NCI-H2196 (cell line): Measurements from ENCODE around the gene HYOU1.
"Not testable (repeated sequence)": the region's sequence is repeated elsewhere in the genome, so short reads cannot be mapped to it uniquely, and the experiment has no call there.

Experiments
- DNase-seq: peaks from one replicate; lab custom pipeline; 2025; ENCODE audit not compliant: unreplicated experiment; lab: John Stamatoyannopoulos, UW

The HYOU1 gene

DNA sequence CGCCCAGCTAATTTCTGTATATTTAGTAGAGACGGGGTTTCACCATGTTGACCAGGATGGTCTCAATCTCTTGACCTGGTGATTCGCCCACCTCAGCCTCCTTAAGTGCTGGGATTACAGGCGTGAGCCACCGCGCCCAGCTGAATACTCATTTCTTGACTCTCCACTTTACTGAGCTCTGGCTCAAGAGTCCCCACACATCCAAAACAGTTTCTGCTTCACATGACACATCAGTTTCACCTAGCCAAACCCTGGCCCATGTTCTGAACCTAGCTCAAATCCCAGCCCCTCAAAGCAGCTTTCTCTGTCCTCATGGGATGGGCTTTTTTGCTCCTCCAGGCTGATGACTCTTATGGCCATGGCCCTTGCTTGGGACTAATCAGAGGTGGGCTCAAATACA, 9.8 kb downstream of the HYOU1 start:
- DNase-seq = no peak

GRCh38 chr11:119046489-119046888, 10.5 kb downstream of the HYOU1 start:
- DNase-seq = no peak

- DNase-seq = no peak
These were observed 12.3 kb downstream of the HYOU1 start for GRCh38 chr11:119044708-119045107.

DNA sequence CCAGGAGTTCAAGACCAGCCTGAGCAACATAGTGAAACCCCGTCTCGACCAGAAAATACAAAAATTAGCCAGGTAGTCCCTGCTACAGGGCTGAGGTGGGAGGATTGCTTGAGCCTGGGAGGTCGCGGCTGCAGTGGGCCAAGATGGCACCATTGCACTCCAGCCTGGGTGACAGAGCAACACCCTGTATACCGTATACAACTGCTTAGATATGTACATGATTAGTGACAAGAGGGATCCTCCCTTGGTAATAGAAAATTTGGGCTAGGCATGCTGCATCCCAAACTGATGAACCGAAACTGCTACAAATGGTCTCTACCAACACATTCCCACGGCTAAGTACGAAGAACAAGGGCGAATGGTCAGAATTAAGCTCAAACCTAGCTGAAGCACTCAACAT, 14.1 kb downstream of the HYOU1 start:
- DNase-seq = no peak

DNA sequence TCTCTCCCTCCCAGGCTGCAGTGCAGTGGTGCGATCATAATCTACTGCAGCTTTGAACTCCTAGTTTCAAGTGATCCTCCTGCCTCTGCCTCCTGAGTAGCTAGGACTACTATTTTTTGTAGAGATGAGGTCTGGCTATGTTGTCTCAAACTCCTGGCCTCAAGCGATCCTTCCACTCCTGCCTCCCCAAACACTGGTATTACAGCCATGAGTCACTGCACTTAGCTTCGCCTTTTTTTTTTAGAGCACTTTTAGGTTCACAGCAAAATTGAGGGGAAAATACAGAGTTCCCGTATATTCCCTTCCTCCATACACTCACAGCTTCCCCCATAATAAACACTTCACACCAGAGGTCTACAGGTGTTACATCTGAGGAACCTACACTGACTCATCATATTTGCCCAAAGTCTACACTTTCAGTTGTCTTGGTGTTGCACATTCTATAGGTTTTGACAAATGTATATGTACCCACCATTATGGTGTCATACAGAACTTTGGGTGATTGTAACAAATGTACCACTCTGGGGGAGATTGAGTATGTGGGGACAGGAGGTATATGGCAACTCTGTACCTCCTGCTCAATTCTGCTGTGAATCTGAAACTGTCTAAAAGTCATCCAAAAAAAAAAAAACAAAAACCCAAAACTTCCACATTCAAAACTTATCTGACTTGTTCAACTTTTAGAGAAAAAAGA, 15.0 kb downstream of the HYOU1 start:
- no peak for DNase-seq

- not testable (repeated sequence) for DNase-seq
These were observed 17.5 kb downstream of the HYOU1 start for GRCh38 chr11:119039471-119039870.

DNA sequence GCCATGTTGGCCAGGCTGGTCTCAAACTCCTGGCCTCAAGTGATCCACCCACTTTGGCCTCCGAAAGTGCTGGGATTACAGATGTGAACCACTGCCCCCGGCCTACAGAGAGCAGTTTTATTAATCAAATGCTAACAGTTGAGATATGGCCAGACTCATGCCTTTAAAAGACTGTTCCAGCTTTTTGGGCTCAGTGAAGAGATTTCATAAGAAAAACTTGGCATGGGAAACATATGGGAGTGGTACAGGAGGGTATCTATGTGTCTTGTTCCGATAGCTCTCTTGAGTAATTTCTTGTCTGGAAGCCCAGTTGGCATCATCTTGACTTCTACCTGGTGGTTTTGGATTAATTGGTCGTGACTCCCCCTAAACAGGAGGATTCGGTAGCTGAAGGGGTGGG, 18.1 kb downstream of the HYOU1 start:
- DNase-seq = no peak

DNA sequence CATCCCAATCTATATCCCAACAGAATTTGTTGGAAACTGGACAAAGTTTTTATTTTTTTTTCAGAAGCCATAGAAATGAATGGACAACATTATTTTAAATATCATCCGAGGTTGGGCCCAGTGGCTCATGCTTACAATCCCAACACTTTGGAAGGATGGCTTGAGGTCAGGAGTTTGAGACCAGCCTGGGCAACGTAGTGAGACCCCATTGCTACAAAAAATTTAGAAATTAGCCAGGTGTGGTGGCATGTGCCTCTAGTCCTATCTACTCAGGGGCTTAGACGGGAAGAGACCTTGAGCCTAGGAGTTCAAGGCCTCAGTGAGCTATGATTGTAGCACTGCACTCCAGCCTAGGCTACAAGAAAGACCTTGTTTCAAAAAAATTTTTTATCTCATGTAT, 22.2 kb downstream of the HYOU1 start:
- DNase-seq = no peak

- not testable (repeated sequence) for DNase-seq
These were observed 23.6 kb downstream of the HYOU1 start for GRCh38 chr11:119033421-119033820.

GRCh38 chr11:119031912-119032280, 25.1 kb downstream of the HYOU1 start:
- no peak for DNase-seq

DNA sequence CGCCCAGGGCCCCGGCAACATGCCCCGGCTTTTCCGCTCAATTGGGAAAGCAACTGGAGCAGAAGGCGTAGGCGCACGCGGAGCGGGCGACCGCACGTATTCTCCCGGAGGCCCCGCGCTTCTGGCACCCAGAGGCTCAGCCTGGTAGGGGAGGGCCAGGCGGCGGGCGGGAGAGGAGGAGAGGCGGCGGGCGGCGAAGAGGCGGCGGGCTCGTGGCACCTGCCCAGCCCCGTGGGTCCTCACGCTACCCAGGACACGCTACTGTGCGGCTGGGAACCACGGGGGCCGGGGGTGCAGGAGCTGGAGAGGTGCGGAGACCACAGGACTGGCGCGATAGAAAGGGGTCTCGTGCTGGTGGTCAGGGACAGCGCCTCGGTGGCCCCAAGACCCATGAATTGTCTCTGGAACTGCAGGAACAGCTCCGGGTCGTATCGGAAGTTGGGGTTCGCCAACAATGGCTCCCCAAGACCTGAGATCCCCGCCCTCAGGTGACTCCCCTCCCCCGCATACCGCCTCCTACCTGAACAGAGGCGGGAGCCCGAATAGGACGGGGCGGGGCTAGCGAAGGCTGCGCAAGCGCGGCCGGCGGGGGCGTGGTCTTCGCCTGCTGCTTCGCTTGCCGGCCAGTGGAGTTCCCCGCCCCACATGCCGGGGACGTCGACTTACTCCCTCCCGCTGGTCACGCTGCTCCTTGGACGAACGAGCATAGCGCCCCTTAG, 26.5 kb downstream of the HYOU1 start, which contains the start of gene SLC37A4:
Gene SLC37A4 (minus strand): TSS at position 549 of the 719 bp plus-strand sequence.
- peak; percentile 98 for DNase-seq

DNA sequence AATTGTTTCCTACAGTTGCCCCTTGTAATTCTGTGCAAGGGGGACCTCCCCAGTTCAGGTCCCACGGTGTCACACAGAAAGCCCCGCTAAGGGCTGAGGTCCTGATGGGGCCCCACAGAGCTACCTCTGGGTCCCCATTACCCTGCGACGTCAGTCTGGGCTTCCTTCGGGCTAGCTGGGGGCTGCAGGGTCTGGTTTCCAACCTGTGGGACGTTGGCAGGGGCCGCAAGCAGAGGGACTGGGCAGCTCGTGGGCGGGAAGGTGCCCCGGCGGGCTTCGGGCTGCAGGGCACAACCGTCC, 27.0 kb downstream of the HYOU1 start:
- DNase-seq = no peak

- no peak for DNase-seq
These were observed 27.5 kb downstream of the HYOU1 start for GRCh38 chr11:119029340-119030028.

DNA sequence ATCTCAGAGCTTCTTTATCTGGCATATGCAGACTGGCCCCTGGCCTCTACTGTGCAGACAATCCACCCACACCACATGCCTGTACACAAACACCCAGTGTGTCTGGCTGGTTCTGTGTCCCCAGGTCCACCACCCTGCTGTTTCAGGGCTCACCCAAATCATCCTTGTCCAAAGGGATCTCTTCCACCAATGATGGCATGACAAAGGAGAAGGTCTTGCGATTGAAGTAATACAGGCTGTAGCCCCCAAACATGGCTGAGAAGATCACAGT, 28.0 kb downstream of the HYOU1 start:
- no peak for DNase-seq

- no peak for DNase-seq
These were observed 28.5 kb downstream of the HYOU1 start for GRCh38 chr11:119028346-119029068.

- no peak for DNase-seq
These were observed 29.3 kb downstream of the HYOU1 start for GRCh38 chr11:119027561-119028345.

GRCh38 chr11:119026970-119027369, 30.0 kb downstream of the HYOU1 start:
- no peak for DNase-seq

DNA sequence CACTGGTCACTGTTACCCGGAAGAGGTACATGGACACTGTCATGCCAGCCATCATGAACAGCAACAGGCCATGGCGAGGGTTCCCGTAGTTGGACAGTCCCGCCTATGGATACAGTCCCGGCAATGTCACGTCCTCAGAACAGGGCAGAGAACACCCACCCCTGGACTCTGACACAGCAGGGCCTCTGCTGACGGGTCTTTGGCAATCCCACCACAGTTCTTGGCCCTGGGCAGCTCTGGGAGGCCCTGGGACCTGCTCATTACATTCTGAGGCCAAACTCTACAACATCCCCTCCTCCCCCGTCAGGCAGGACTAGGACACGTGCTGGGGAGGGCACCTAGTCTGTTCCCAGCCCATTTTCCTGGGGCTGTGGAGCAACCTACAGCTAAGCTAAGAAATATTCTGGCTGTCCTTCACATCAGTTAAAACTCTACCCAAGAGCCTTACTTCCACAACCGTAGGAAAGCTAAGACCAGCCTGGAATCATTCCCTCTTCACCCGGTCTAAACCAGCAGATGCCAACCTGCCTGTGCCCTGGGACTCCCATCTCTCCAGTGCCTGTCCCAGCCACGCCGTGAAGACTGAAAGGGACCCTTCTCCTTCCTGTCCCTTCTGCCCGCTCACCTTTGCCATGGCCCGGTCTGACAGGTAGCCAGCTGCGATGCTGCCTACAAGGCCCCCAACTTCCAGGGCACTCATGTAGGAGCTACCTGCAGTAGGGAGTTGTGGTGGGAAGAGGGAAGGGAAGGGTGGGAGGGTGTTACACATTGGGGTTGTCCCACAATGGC, 30.8 kb downstream of the HYOU1 start:
- no peak for DNase-seq

GRCh38 chr11:119025541-119025940, 31.5 kb downstream of the HYOU1 start:
- no peak for DNase-seq

- no peak for DNase-seq
These were observed 31.9 kb downstream of the HYOU1 start for GRCh38 chr11:119025099-119025473.
